ENCODE results near the gene COMMD10.

GRCh38 chr5:116291271-116291670 is 206.4 kb downstream of the COMMD10 start:
- TF ChIP-seq, protein P1, sequence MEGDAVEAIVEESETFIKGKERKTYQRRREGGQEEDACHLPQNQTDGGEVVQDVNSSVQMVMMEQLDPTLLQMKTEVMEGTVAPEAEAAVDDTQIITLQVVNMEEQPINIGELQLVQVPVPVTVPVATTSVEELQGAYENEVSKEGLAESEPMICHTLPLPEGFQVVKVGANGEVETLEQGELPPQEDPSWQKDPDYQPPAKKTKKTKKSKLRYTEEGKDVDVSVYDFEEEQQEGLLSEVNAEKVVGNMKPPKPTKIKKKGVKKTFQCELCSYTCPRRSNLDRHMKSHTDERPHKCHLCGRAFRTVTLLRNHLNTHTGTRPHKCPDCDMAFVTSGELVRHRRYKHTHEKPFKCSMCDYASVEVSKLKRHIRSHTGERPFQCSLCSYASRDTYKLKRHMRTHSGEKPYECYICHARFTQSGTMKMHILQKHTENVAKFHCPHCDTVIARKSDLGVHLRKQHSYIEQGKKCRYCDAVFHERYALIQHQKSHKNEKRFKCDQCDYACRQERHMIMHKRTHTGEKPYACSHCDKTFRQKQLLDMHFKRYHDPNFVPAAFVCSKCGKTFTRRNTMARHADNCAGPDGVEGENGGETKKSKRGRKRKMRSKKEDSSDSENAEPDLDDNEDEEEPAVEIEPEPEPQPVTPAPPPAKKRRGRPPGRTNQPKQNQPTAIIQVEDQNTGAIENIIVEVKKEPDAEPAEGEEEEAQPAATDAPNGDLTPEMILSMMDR (IDR thresholded peaks at IDR 0.05): no peak
- TF ChIP-seq POLR2A (IDR thresholded peaks at IDR 0.05): no peak
- no peak for TF ChIP-seq EP300 (IDR thresholded peaks at IDR 0.05)
- no peak for TF ChIP-seq POLR2AphosphoS5 (IDR thresholded peaks at IDR 0.05)

Data from stomach (tissue), 4 donors.